Inflammatory macrophage treated with lipopolysaccharide for 1 hour (primary cell): ENCODE results near the gene C11orf54.
"Not testable (repeated sequence)": the region's sequence is repeated elsewhere in the genome, so short reads cannot be mapped to it uniquely, and the experiment has no call there.

Source experiments
- DNase-seq, 2 donors: peaks; one replicate each; pipeline ENCODE4 v3.0.0-alpha.2; 2020 to 2022

The C11orf54 gene

GRCh38 chr11:93734427-93735222 lies 6.8 kb upstream of the C11orf54 start:
- DNase-seq, result no peak

DNA sequence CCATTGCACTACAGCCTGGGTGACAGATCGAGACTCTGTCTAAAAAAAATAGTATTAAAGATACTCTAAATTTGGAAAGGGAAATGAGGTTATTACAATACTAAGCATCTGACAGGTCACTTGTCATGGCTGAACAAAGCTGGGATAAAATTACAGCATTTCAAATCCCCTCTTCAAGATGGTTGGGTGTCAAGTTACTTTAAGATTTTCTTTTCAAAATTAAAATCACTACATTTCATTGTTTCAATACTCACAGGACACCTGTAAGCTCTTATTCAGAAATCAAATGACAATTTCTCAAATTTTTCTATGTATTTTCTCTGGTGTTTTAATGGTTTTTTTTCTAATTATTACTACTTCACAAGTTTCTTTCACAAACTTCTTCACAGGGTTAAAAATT lies 5.8 kb upstream of the C11orf54 start:
- no peak for DNase-seq

- peak; percentile 50 to 63 for DNase-seq
These were observed 5.3 kb upstream of the C11orf54 start for GRCh38 chr11:93736129-93736528.

DNA sequence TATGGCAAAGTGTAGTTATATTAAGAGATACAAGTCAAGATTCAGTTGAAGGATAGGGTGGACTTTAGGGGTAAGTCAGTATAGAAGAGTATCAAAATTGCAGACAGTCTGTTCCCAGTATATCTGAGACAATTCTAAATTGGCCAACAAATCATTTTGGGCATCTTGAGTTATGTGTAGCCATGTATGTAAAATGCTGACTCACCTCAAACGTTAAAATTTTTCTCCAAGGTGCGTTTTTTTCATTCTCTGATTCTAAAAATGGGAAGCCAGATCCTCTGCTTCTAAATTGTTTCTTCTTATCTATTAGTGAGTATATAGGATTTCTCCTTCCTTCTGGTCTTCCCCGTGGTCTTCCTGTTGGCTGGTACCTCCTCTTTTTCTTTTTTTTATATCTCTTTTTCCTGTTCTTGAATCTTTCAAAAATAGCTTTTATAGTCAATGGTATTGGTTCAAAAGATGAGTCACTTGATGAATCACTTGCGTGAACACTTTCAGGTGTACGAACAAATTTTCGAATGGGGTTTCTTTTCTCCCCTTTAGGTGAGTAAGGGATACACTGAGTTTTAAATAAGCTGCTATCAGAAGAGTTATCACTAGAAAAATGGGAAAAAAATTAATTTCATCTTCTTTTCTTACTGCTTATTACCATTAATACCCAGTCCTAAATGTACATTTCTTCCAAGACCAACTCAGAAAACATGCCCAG lies 3.4 kb upstream of the C11orf54 start:
- DNase-seq, result no peak

- DNase-seq, result no peak
These were observed 2.8 kb upstream of the C11orf54 start for GRCh38 chr11:93738647-93739081.

DNA sequence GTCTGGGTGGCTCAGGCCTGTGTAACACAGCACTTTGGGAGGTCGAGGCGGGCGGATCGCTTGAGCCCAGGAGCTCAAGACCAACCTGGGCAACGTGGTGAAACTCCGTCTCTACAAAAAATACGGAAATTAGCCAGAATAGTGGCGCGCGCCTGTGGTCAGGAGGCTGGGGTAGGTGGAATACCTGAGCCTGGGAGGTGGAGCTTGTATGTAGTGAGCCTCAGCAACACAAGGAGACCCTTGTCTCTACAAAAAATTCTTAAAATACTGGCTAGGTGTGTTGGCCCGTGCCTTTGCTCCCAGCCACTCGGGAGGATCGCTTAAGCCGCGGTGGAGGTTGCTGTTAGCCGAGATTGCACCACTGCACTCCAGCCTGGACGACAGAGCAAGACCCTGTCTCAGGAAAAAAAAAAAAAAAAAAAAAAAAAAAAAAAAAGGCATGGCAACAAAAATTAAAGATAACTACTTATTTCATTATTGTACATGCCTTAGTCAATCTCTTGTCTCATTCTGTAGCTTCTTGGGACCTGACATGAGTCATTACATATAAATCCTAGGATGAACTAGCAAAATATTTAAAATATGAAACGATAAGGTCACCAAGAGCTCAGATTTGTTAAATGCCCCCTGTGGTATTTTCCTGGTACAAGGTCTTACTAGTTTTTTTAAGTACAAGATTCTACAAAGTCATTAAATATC lies 1.3 kb upstream of the C11orf54 start:
- DNase-seq, result no peak

GRCh38 chr11:93740730-93741093 lies 760 bp upstream of the C11orf54 start:
- peak; percentile 70 to 74 for DNase-seq

DNA sequence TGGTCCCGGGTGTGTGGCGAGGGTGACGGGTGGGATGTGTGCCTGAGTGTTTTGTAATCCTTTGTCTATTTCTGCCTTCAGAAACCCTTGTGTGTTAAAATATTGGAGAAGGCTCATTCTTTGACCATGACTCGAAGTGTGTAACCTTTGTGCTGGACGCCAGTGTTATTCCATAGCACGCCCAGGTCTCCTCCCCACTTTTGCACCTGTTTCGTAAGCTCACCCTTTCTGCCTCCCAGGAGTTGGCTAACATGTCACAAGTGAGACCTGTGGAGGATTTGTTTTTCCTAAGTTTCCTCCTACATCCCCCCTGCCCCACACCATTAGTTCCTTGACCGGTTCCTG lies 382 bp downstream of the C11orf54 start:
- DNase-seq, result no peak

DNA sequence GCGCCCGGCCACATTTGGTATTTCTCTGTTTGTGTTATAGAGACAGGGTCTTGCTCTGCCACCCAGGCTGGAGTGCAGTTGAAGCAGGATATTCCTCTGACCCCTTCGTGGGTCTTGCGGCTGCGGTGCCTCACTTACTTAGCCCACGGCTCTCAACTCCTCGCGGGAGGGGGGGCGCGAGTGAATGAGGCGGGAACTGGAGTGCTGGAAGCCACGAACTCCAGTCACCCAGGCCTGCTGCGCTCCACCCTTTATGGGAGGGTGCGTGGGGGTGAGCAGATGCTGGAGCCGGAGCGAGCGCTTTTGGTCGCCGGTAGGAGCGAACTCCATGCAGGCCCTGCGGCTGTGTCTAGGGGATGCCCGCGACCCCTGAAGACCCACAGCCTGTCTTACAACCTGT lies 1.8 kb downstream of the C11orf54 start:
- no peak for DNase-seq

GRCh38 chr11:93744669-93745004 lies 3.2 kb downstream of the C11orf54 start:
- no peak for DNase-seq

- DNase-seq, result not testable (repeated sequence)
These were observed 3.7 kb downstream of the C11orf54 start for GRCh38 chr11:93745005-93745755.

DNA sequence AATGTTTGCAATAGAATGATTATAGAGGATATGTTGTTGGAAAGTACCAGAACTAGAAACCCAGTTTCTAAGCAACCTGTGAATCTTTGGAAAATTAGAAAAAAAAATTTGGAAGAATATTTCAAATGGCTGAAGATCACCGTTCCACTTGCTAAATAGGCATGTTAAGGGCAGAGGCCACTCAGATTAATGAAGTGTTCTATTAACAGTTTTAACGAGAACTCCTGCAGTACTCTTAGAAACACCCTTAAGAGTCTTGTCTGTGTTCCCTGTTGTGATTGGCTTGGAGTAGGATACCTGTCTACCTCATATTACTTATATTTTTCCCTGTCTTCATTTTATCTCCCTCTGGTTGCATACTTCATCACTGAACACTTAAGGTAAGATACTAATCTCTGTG lies 4.6 kb downstream of the C11orf54 start:
- no peak for DNase-seq

GRCh38 chr11:93747122-93747521 lies 5.7 kb downstream of the C11orf54 start:
- no peak for DNase-seq

DNA sequence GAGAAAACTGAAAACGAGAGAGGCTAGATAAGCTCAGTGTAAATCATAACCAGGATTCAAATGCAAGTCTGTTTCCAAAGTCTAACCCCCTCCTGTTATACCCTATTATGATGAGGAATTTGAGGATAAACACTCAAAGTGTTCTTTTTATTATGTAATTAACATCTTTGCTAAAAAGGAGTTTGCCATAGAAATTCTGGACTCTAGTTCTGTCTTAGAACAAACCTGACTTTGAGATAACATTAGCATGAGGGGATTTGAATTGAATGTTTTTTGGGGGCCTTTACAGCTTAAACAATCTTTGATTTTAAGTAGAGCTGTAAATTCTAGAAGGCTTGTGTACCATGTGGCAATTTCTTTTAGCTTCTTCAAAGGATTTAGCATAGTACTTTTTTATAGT lies 9.5 kb downstream of the C11orf54 start:
- DNase-seq, result no peak

GRCh38 chr11:93753241-93753640 lies 11.8 kb downstream of the C11orf54 start:
- no peak for DNase-seq

GRCh38 chr11:93756748-93757147 lies 15.3 kb downstream of the C11orf54 start:
- DNase-seq, result no peak

DNA sequence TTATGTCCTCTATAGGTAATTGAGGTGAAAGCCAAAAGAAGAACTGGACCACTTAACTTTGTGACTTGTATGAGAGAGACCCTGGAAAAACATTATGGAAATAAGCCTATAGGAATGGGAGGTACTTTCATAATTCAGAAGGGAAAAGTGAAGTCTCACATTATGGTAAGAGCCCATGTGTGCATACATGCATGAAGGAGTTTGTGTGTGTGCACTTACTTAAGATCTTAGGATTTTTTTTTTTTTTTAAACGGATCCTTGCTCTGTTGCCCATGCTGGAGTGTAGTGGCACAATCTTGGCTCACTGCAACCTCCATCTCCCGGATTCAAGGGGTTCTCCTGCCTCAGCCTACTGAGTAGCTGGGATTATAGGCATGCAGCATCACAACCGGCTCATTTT lies 15.8 kb downstream of the C11orf54 start:
- no peak for DNase-seq

- DNase-seq, result no peak
These were observed 16.7 kb downstream of the C11orf54 start for GRCh38 chr11:93757924-93758865.

GRCh38 chr11:93759123-93759522 lies 17.7 kb downstream of the C11orf54 start:
- not testable (repeated sequence) for DNase-seq

DNA sequence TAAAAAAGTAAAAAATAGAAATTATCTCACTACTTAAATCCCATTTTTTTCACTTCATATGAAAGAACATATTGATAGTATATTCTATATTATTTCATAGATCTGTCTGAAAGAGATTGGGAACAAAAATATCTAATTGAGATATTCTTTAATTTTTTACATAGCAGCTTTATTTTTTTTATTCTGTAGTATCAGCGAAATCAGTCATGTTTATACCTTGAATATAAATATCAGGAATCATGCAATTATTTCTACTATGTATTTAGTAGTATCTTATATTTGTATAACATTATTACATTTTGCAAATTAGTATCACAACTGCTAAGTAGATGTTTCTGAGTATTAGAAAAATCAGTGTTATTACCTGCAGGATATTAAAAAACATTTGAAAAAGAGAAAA lies 20.4 kb downstream of the C11orf54 start:
- DNase-seq, result no peak

DNA sequence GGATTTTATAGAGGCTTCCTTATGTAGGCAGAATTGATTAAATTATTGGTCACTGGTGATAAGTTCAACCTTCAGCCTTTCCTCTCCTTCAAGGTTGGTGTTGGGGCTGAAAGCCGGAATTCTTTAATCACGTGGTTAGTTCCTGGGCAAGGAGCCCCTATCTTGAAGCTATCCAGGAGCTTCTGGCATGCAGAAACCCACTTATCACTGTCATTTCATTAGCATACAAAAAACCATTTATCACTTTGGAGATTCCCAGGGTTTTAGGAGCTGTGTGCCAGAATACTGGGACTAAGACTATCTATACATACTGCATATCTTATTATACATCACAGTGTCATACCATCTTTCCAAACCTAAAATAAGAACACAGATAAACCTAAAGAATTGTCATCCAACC lies 24.1 kb downstream of the C11orf54 start:
- DNase-seq, result no peak

DNA sequence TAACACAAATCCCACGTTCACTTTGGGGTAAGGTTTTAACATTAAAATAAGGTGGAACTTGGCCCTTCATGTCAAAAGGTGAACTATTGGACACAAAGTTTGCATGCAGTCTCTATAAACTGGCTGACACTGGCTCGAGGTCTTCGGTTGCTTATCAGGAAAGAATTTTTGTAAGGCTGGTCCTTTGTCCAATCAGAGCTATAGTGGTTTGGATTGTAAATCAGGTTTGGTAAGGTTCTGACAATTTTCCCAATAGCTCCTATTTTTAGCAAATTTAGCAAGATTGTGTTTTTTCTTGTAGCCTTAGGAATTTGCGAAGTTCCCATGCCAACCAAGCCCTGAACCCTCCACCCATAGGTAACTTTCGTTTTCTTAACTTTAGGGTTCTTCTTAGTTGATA lies 25.0 kb downstream of the C11orf54 start:
- no peak for DNase-seq
